Upper lobe of right lung (tissue), 1 donor: ENCODE measurements around the gene ZBTB46. TPM values are rescaled to one million over a fixed set of nuclear protein-coding genes. Genes with fewer than 3 reads are reported as not detected.

Experiments
- ATAC-seq: fragments of 200-7000 bp; cut with Tn5 transposase; one replicate; pipeline ENCODE4 v1.9.1; 2020; ENCODE audit warnings: mild to moderate bottlenecking, moderate library complexity
- DNase-seq: peaks from one replicate; pipeline ENCODE4 v3.0.0-alpha.2; 2020
- H3K27ac ChIP-seq: fragments of 200-600 bp; one replicate; pipeline ENCODE4 v1.8.0; 2022
- H3K27me3 ChIP-seq: fragments of 200-600 bp; one replicate; pipeline ENCODE4 v1.8.0; 2022; ENCODE audit warnings: mild to moderate bottlenecking
- H3K36me3 ChIP-seq: fragments of 200-600 bp; one replicate; pipeline ENCODE4 v1.8.0; 2022
- H3K4me1 ChIP-seq: fragments of 200-600 bp; one replicate; pipeline ENCODE4 v1.8.0; 2022
- H3K4me3 ChIP-seq: fragments of 200-600 bp; one replicate; pipeline ENCODE4 v1.8.0; 2022; ENCODE audit warnings: mild to moderate bottlenecking
- H3K9me3 ChIP-seq: fragments of 200-600 bp; one replicate; pipeline ENCODE4 v1.8.0; 2022
- CTCF ChIP-seq: fragments of 200-600 bp; IDR thresholded peaks from one replicate; pipeline ENCODE4 v1.8.0; 2022; ENCODE audit warnings: antibody characterized with exemption
- intact Hi-C: fragments of 100-400 bp; cut with DNase I; formaldehyde crosslinking; loops from one replicate; pipeline ENCODE4 v1.11.0; 2022
- total RNA-seq: library from RNA; stranded (reverse); fragmentation: NEBNext Ultra II Directional; extraction: Animal tissue kit (Norgen Biotek cat#: 25700); gene quantifications from one replicate; pipeline ENCODE4 v1.2.1, GENCODE V29; 2021
- donor health status: DM: no; HTN: yes; CAD: no; lungs with severe emphysema.

ZBTB46 gene
- total RNA-seq, 1 donor from 2014 or later = 19.7 TPM

- TF ChIP-seq CTCF = no peak
- no peaks in the 10 kb centered on the region for H3K27me3 ChIP-seq
- no peaks in the 10 kb centered on the region for H3K36me3 ChIP-seq
- no peaks in the 10 kb centered on the region for H3K9me3 ChIP-seq
- intact Hi-C loops = no loop called here
- H3K4me1 ChIP-seq = peaks cover 23% of the 10 kb centered on the region
- no peak for DNase-seq
- H3K4me3 ChIP-seq = no peak overlapping the region
- ATAC-seq = no peak
- H3K27ac ChIP-seq = no peak overlapping the region
Observed at GRCh38 chr20:63836458-63837344, 5.6 kb upstream of the ZBTB46 start.

GRCh38 chr20:63835021-63835858 lies 4.2 kb upstream of the ZBTB46 start:
- Histone ChIP-seq H3K4me3 (no peak overlapping the region), H3K4me1 (peaks cover 23% of the 10 kb centered on the region), H3K9me3 (no peaks in the 10 kb centered on the region), H3K36me3 (no peaks in the 10 kb centered on the region), H3K27me3 (no peaks in the 10 kb centered on the region), H3K27ac (peak overlapping the region; percentile 24)
- peak; percentile 84 for ATAC-seq
- peak; percentile 88 for DNase-seq
- no peak for TF ChIP-seq CTCF
- intact Hi-C loops = no loop called here

- peaks cover 23% of the 10 kb centered on the region for H3K4me1 ChIP-seq
- intact Hi-C loops = no loop called here
- no peak for DNase-seq
- peak overlapping the region; percentile 24 for H3K27ac ChIP-seq
- H3K27me3 ChIP-seq = no peaks in the 10 kb centered on the region
- H3K36me3 ChIP-seq = no peaks in the 10 kb centered on the region
- TF ChIP-seq CTCF = no peak
- no peak for ATAC-seq
- H3K4me3 ChIP-seq = no peak overlapping the region
- no peaks in the 10 kb centered on the region for H3K9me3 ChIP-seq
Observed at GRCh38 chr20:63834491-63834880, 3.4 kb upstream of the ZBTB46 start.

GRCh38 chr20:63833776-63834490 lies 2.9 kb upstream of the ZBTB46 start:
- TF ChIP-seq CTCF = no peak
- intact Hi-C loops = no loop called here
- H3K36me3 ChIP-seq = no peaks in the 10 kb centered on the region
- H3K27me3 ChIP-seq = no peaks in the 10 kb centered on the region
- peak overlapping the region; percentile 24 for H3K27ac ChIP-seq
- no peak overlapping the region for H3K4me3 ChIP-seq
- H3K4me1 ChIP-seq = peaks cover 23% of the 10 kb centered on the region
- DNase-seq (no peak), ATAC-seq (no peak)
- no peaks in the 10 kb centered on the region for H3K9me3 ChIP-seq

GRCh38 chr20:63831993-63832686 lies 1.1 kb upstream of the ZBTB46 start:
- peaks cover 23% of the 10 kb centered on the region for H3K4me1 ChIP-seq
- ATAC-seq (peak; percentile 56), DNase-seq (peak; percentile 76)
- H3K27ac ChIP-seq = peak overlapping the region; percentile 55
- no peaks in the 10 kb centered on the region for H3K9me3 ChIP-seq
- H3K4me3 ChIP-seq = peak overlapping the region; percentile 52
- H3K27me3 ChIP-seq = no peaks in the 10 kb centered on the region
- no peaks in the 10 kb centered on the region for H3K36me3 ChIP-seq
- intact Hi-C loops = no loop called here
- no peak for TF ChIP-seq CTCF
